HG03103 (cell line): ENCODE results near the gene MOSPD3.

Source experiments
- ATAC-seq: cut with Tn5 transposase; IDR thresholded peaks from one replicate; pipeline ENCODE4 v1.9.1; 2021; ENCODE audit warnings: low read depth; ENCODE audit not compliant: unreplicated experiment

Gene MOSPD3

GRCh38 chr7:100620239-100620638 lies 7.9 kb downstream of the MOSPD3 start:
- no peak for ATAC-seq

- no peak for ATAC-seq
Observed at GRCh38 chr7:100620804-100621203, 8.5 kb downstream of the MOSPD3 start.

- ATAC-seq, result no peak
Observed at GRCh38 chr7:100621554-100621953, 9.2 kb downstream of the MOSPD3 start.

- no peak for ATAC-seq
Observed at GRCh38 chr7:100623951-100624824, 11.8 kb downstream of the MOSPD3 start.

GRCh38 chr7:100626055-100626454 lies 13.7 kb downstream of the MOSPD3 start:
- no peak for ATAC-seq

- ATAC-seq, result peak; percentile 80
Observed at GRCh38 chr7:100626530-100627237, 14.3 kb downstream of the MOSPD3 start.

GRCh38 chr7:100627238-100627549 lies 14.9 kb downstream of the MOSPD3 start:
- ATAC-seq, result no peak

GRCh38 chr7:100629117-100629716 lies 16.9 kb downstream of the MOSPD3 start:
- no peak for ATAC-seq

- ATAC-seq, result no peak
Observed at GRCh38 chr7:100630066-100630465, 17.7 kb downstream of the MOSPD3 start.

- ATAC-seq, result no peak
Observed at GRCh38 chr7:100632951-100633717, 20.8 kb downstream of the MOSPD3 start.

- no peak for ATAC-seq
Observed at GRCh38 chr7:100639995-100640516, 27.7 kb downstream of the MOSPD3 start.

GRCh38 chr7:100640517-100641440 lies 28.4 kb downstream of the MOSPD3 start:
- no peak for ATAC-seq

- no peak for ATAC-seq
Observed at GRCh38 chr7:100641463-100641859, 29.1 kb downstream of the MOSPD3 start, which contains the start of gene TFR2. TSS of gene TFR2 (minus strand) at chr7:100641552. CDS start at chr7:100641509, 43 bp downstream.

GRCh38 chr7:100641860-100642533 lies 29.7 kb downstream of the MOSPD3 start:
- no peak for ATAC-seq

GRCh38 chr7:100642534-100642907 lies 30.2 kb downstream of the MOSPD3 start:
- ATAC-seq, result no peak

- no peak for ATAC-seq
Observed at GRCh38 chr7:100649826-100650565, 37.7 kb downstream of the MOSPD3 start.

GRCh38 chr7:100654908-100655831 lies 42.8 kb downstream of the MOSPD3 start:
- no peak for ATAC-seq
